Amniotic stem cell (primary cell): ENCODE results near the gene LHX4.

ENCODE experiments used
- DNase-seq: peaks from one replicate; lab custom pipeline; 2025; lab: John Stamatoyannopoulos, UW

Gene LHX4

GRCh38 chr1:180243517-180244221 is 13.6 kb downstream of the LHX4 start:
- DNase-seq = no peak

- no peak for DNase-seq
These were observed 14.8 kb downstream of the LHX4 start for GRCh38 chr1:180244840-180245239.

GRCh38 chr1:180246579-180246978 is 16.5 kb downstream of the LHX4 start:
- DNase-seq = no peak

GRCh38 chr1:180247061-180247460 is 17.0 kb downstream of the LHX4 start:
- no peak for DNase-seq

GRCh38 chr1:180247580-180247979 is 17.5 kb downstream of the LHX4 start:
- no peak for DNase-seq

- DNase-seq = no peak
These were observed 18.1 kb downstream of the LHX4 start for GRCh38 chr1:180248176-180248575.

GRCh38 chr1:180248731-180249681 is 18.9 kb downstream of the LHX4 start:
- DNase-seq = no peak

GRCh38 chr1:180249725-180250498 is 19.8 kb downstream of the LHX4 start:
- DNase-seq = no peak

GRCh38 chr1:180250499-180250770 is 20.4 kb downstream of the LHX4 start:
- DNase-seq = no peak

GRCh38 chr1:180250883-180251509 is 20.9 kb downstream of the LHX4 start:
- no peak for DNase-seq

- no peak for DNase-seq
These were observed 21.7 kb downstream of the LHX4 start for GRCh38 chr1:180251526-180252305.

GRCh38 chr1:180252638-180253536 is 22.8 kb downstream of the LHX4 start:
- DNase-seq = no peak

- no peak for DNase-seq
These were observed 23.8 kb downstream of the LHX4 start for GRCh38 chr1:180253585-180254495.

- DNase-seq = no peak
These were observed 24.4 kb downstream of the LHX4 start for GRCh38 chr1:180254496-180254819.

- DNase-seq = no peak
These were observed 24.8 kb downstream of the LHX4 start for GRCh38 chr1:180254854-180255253.

GRCh38 chr1:180255536-180256340 is 25.7 kb downstream of the LHX4 start:
- DNase-seq = no peak

GRCh38 chr1:180256341-180257027 is 26.4 kb downstream of the LHX4 start:
- no peak for DNase-seq

- no peak for DNase-seq
These were observed 26.9 kb downstream of the LHX4 start for GRCh38 chr1:180257028-180257386.
